GM21737 (cell line): ENCODE results near the gene ANKRA2.
"Not testable (repeated sequence)": the region's sequence is repeated elsewhere in the genome, so short reads cannot be mapped to it uniquely, and the experiment has no call there.

Experiments
- ATAC-seq: cut with Tn5 transposase; IDR thresholded peaks from one replicate; pipeline ENCODE4 v1.9.1; 2021; ENCODE audit warnings: mild to moderate bottlenecking, moderate library complexity; ENCODE audit not compliant: unreplicated experiment

Gene ANKRA2

DNA sequence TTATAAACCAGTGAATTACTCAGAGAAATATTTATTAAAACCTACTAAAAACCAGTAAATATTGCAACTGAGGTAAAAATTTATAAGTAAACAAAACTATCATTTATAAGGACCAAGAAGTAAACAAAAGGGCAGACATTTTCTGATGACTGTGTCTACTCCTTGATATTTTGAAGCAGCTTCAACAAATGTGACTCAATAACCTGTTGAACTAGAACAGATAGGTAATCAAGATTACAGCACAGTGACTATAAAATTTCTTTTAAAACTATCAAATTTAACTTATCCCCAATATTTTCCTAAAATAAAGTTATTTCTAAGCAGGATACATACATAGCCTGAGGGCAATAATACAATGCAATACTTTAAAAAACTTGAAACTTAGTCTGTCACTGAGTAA, 12.8 kb downstream of the ANKRA2 start:
- no peak for ATAC-seq

DNA sequence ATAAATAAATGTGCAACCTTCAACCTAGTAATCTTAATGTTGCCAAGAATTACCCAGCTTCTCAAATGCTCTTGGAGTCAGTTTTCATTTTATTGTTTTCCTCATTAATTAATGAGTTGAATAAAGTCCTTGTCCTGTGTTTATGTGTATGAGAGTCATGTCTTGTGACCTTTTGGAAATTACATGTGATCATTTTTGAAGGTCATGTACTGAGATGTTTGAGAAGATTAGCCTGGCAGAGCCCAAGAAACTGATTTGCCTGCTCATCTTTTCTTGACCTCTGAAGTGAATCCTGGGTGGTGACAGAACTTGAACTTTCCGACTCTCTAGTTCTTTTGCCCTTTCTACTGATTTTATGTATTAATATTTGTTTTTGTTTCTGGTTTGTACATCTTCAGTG, 15.4 kb downstream of the ANKRA2 start:
- no peak for ATAC-seq

- no peak for ATAC-seq
Measured at GRCh38 chr5:73545403-73545779, 20.0 kb downstream of the ANKRA2 start.

DNA sequence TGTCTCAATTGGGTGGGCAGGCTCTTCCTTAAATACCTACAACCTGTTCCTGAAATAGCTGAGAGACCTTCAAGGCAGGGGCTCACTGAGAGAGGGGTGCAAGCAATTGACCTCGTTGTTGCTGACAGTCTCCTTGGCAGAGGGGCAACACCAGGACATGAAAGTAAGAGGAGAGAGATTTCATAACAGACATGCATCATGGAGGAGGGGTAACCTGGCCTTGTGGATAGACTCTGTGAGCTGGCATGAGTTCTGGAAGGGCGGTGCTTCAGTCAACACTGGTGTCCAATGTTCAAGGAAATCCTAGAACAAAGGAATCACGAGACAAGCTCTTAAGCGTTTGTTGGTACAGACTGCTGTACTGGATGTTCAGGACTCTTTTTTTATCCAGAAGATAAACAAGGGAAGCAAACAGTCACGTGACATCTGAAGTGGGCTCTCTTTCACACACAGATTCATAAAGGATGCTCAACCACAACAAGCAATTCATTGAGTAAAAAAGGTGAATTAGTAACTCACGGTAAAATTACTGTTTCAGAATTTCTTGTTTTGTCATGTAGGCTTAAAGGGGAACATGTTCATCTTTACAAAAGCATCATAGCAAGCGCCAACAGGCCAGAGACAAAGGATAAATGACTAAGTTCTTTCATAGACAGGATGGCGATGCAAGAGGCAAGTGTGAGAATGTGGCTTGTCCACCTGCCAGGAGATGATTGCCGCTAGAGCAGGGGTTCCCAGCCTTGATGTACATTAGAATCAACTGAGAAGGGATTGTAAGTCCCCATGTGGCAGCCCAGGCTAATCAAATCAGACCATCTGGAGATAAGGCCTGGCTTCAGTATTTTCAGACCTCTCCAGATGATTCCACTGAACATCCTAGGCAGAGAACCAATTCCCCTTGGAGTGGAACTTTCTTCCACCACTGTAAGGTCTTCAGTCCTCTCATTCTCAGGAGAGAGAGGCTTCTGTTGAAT, 20.7 kb downstream of the ANKRA2 start:
- ATAC-seq = no peak

DNA sequence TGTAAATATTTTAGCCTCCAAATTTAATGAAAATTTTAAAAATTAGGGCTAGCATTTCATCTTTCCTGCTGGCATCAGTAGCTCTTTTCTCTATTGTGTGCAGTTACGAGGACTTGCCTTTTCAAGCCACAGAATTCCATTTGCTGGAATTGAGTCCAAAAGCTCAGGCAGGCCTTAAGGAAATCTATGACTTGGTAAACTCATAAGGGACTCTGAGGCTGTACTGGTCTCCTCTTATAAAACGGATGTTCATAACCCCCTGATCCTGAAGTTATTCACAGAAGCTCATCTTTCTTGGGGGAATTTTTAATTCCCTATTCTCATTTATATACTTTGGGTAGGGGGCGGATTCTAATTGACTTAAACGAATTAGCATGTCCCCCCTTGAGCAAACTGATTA, 23.4 kb downstream of the ANKRA2 start:
- ATAC-seq = no peak

DNA sequence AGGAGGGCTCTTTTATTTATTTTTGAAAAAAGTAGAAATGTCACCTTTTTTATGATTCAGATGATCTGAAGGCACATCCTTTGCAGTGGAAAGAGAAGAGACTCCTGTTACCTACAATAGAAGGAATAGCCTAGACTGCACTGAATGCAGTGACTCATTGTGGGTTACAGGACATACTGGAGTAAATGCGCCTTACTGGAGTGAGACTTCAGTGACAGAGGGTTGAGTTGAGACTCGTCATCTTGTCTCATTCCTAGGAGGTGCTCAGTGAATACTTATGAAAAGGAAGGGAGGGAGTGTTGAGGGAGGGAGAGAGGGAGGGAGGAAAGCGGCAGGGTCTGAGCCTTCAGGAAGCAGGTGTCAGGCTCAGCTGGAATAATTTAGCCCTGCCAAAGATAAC, 25.2 kb downstream of the ANKRA2 start:
- no peak for ATAC-seq

- ATAC-seq = no peak
Measured at GRCh38 chr5:73539730-73540129, 25.7 kb downstream of the ANKRA2 start.

GRCh38 chr5:73534971-73535370, 30.5 kb downstream of the ANKRA2 start:
- no peak for ATAC-seq

GRCh38 chr5:73534011-73534644, 31.3 kb downstream of the ANKRA2 start:
- ATAC-seq = no peak

GRCh38 chr5:73532195-73532594, 33.2 kb downstream of the ANKRA2 start:
- ATAC-seq = no peak

- no peak for ATAC-seq
Measured at GRCh38 chr5:73531356-73531755, 34.1 kb downstream of the ANKRA2 start.

DNA sequence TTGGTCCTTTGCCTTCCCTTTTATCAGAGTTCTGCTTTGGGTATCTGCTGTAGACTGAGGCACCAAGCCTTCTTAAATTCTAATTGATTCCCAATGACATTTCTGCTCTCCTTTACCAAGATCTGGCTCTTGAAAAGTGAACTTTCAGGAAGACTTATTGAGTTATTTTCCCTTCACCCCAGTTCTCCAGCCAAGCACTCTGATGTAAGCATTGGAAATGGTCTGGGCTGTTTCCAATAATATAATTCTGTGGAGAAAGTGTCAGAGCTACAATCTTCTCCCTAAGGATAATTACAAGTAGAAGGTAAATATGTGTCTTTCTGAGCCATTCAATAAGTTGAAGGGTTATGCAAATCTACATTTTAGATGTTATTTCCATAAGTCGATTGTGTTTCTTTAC, 36.4 kb downstream of the ANKRA2 start:
- ATAC-seq = no peak

GRCh38 chr5:73528248-73528647, 37.2 kb downstream of the ANKRA2 start:
- ATAC-seq = no peak

GRCh38 chr5:73525606-73526203, 39.7 kb downstream of the ANKRA2 start:
- ATAC-seq = no peak

DNA sequence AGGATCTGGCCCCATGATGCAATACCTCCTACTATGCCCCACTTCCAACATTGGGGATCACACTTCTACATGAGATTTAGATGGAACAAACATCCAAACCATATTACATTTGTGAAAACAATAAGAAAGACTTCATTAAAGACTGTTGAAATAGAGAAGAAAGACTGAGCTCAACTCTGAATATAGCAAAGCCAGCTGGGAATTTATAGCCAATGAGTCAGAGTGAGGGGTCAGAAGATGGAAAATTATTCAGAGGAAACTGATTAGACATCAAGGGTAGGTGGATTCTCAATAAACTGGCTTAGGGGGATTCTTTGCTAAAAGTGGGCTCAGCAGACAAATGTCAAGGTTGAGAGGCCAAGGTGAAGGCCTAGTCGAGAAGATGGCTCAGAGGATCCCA, 41.6 kb downstream of the ANKRA2 start:
- no peak for ATAC-seq

DNA sequence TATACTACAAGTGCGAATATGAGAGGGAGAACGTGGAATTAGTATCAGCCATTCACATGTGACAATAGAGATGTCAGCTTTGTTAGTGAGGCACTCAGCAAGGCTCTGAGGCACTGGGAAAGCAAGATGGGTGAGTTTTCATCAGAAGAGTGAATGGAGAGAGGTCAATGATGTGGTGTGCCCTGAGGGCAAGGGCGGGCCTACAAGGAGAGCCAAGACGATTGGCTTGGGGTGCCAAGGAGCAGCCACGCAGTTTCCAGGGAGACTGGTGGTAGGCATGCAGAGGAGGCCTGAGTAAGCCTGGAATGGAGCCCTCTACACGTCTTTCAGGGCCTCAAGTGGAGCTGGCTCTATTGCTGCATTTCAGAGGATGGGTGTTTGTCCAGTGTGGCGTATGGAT, 42.5 kb downstream of the ANKRA2 start:
- ATAC-seq = no peak

DNA sequence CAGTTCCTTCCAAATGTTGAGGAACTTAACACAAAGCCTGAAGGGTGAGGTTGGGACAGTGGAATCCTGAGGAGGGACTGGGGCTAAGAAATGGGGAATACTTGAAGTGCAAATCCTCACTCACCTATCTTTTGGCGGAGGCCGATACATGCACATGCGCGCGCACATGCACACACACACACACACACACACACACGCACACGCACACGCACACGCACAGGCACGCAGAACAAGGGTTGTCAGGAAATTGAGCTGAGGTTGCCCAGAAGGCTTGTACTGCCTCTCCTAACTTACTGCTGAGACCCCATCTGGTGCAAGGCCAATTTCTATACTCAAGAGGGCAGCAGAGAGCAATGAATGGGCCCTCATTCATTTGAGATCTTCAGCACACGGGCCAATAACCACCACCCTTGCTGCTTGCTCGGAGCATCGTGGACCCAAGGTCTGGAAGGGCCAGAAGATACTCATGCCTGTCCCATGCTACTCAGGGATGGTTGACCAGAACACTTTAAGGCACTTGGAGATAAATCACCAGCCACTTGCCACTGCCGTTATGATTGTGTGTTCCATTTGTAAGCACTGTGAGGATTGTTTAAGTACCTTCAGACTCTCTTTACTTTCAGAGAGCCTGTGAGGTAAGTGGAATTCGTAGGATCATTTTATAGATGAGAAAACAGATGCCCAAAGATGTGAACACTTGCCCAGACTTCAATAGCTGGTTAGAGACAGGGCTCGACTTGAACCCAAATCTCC, 45.7 kb downstream of the ANKRA2 start:
- peak; percentile 96 for ATAC-seq

GRCh38 chr5:73515232-73515631, 50.2 kb downstream of the ANKRA2 start:
- ATAC-seq = no peak

DNA sequence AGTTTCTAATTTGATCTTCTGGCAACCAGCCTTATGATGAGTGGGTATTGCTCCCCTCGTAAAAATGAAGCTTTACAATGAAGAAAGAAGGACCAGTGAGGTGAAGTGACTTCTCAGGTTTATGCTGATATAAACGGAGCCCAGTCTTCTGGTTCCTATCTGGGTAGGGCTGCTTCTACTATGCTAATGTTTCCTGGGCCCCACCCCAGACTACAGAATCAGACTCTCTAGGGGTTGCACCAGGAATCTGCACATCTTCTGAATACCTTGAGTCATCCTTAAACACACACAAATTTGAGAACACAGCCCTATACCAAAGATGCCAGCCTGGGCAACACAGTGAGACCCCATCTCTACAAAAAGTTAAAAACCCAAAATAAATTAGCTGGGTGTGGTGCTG, 51.0 kb downstream of the ANKRA2 start:
- no peak for ATAC-seq

DNA sequence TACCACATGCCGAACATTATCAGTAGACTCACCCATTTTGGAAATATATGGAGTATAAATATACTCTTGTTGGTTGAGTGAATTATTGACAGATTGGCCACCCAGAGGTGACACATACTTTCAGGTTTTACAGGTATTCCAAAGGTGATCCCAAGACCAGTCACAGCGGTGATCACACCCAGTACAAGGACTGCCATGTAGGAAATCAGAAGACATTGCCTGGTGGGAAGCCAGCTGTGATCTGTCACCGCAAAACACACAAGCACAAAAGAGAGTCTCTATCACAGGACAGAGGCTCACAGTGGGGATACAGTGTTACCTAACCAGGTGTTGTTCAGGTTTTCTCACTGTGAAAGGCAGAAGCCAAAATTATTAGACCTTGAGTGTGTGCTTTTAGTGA, 51.4 kb downstream of the ANKRA2 start:
- ATAC-seq = no peak

DNA sequence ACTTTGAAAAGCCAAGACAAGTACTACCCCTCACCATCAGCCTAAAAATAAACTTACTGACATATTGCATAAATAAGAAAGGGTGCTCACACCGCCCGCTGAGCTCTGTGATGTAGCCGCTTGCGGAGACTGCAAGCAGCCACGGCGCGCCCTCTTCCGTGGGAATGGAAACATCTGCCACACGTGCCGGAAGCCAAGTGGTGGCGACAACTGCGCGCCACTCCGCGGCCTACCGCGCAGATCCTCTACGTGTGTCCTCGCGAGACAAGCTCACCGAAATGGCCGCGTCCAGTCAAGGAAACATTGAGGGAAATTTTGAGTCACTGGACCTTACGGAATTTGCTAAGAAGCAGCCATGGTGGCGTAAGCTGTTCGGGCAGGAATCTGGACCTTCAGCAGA, 56.9 kb downstream of the ANKRA2 start:
- not testable (repeated sequence) for ATAC-seq
